GM23338 (cell line): ENCODE measurements around the gene TSC22D3. TPM values are rescaled to one million over a fixed set of nuclear protein-coding genes. Genes with fewer than 3 reads are reported as not detected.

Experiments used
- ATAC-seq: fragments of 200-7000 bp; cut with Tn5 transposase; 3 replicates; pipeline ENCODE4 v1.9.1; 2020
- DNase-seq: peaks from one replicate; pipeline ENCODE4 v3.0.0-alpha.2; 2015; ENCODE audit warnings: low spot score
- H2AFZ ChIP-seq: fragments of 200-600 bp; sonication (generic); 2 replicates; pipeline ENCODE4 v1.8.0; 2016; ENCODE audit warnings: antibody characterized with exemption, mild to moderate bottlenecking, moderate library complexity
- H3F3A ChIP-seq: fragments of 200-600 bp; sonication (generic); replicated peaks from 2 replicates; pipeline ENCODE4 v1.8.0; 2017; ENCODE audit warnings: antibody characterized with exemption, mixed run types, low read depth
- H3K27ac ChIP-seq: fragments of 200-600 bp; sonication (generic); 2 replicates; pipeline ENCODE4 v1.6.1; 2016; ENCODE audit warnings: low read depth
- H3K27me3 ChIP-seq: fragments of 200-600 bp; sonication (generic); 2 replicates; pipeline ENCODE4 v1.8.0; 2016; ENCODE audit warnings: mild to moderate bottlenecking, mixed run types, moderate library complexity; ENCODE audit not compliant: insufficient read depth
- H3K36me3 ChIP-seq: fragments of 200-600 bp; sonication (generic); 2 replicates; pipeline ENCODE4 v1.8.0; 2016; ENCODE audit warnings: mild to moderate bottlenecking; ENCODE audit not compliant: insufficient read depth
- H3K4me1 ChIP-seq: fragments of 200-600 bp; sonication (generic); 2 replicates; pipeline ENCODE4 v1.8.0; 2016; ENCODE audit warnings: mild to moderate bottlenecking, moderate library complexity; ENCODE audit not compliant: insufficient read depth
- H3K4me2 ChIP-seq: fragments of 200-600 bp; sonication (generic); 2 replicates; pipeline ENCODE4 v1.7.1; 2017; ENCODE audit warnings: mixed run types
- H3K4me3 ChIP-seq: fragments of 200-600 bp; sonication (generic); 2 replicates; pipeline ENCODE4 v1.6.1; 2016; ENCODE audit warnings: mixed run types
- H3K79me2 ChIP-seq: fragments of 200-600 bp; sonication (generic); replicated peaks from 2 replicates; pipeline ENCODE4 v1.8.0; 2017; ENCODE audit warnings: mild to moderate bottlenecking; ENCODE audit not compliant: insufficient read depth
- H3K9me2 ChIP-seq: fragments of 200-600 bp; sonication (generic); 2 replicates; pipeline ENCODE4 v1.8.0; 2017; ENCODE audit not compliant: insufficient read depth
- H4K20me1 ChIP-seq: fragments of 200-600 bp; sonication (generic); replicated peaks from 2 replicates; pipeline ENCODE4 v1.8.0; 2017; ENCODE audit warnings: mild to moderate bottlenecking; ENCODE audit not compliant: insufficient read depth
- H3K27ac Mint-ChIP-seq: 2 replicates; pipeline ENCODE4 v1.8.0; 2020; ENCODE audit warnings: inconsistent platforms, mild to moderate bottlenecking, moderate library complexity, mixed read lengths
- H3K27me3 Mint-ChIP-seq: 3 replicates; pipeline ENCODE4 v1.8.0; 2022; ENCODE audit warnings: low read depth, mild to moderate bottlenecking, moderate library complexity, mixed read lengths, inconsistent platforms; ENCODE audit not compliant: insufficient read depth, poor library complexity
- H3K36me3 Mint-ChIP-seq: 3 replicates; pipeline ENCODE4 v1.8.0; 2021; ENCODE audit warnings: low read depth, mild to moderate bottlenecking, inconsistent platforms, moderate library complexity, mixed read lengths
- H3K4me1 Mint-ChIP-seq: 3 replicates; pipeline ENCODE4 v1.8.0; 2020; ENCODE audit warnings: mild to moderate bottlenecking, inconsistent platforms, mixed read lengths
- H3K4me3 Mint-ChIP-seq: 3 replicates; pipeline ENCODE4 v1.8.0; 2021; ENCODE audit warnings: moderate library complexity, mild to moderate bottlenecking, inconsistent platforms, mixed read lengths
- H3K9me3 Mint-ChIP-seq: 3 replicates; pipeline ENCODE4 v1.8.0; 2020; ENCODE audit warnings: moderate library complexity, mild to moderate bottlenecking, inconsistent platforms, mixed read lengths
- CREB1 ChIP-seq: fragments of 250-450 bp; sonication (Bioruptor Pico); IDR thresholded peaks from 2 replicates; pipeline ENCODE4 v1.5.0; 2020; ENCODE audit warnings: low read depth, mild to moderate bottlenecking, moderate library complexity
- CTCF ChIP-seq, 2 experiments: fragments of 200-600 bp in 1 of 2; sonication (generic) in 1 of 2; conservative IDR thresholded peaks; 2 replicates each; pipeline versions ENCODE4 v1.5.1 to v1.6.1; 2016 to 2017; ENCODE audit warnings: antibody characterized with exemption in 2 of 2, low read depth in 2 of 2, mild to moderate bottlenecking in 2 of 2, moderate library complexity in 1 of 2
- ETS1 ChIP-seq: IDR thresholded peaks from 2 replicates; pipeline ENCODE4 v1.6.1; 2016; ENCODE audit warnings: antibody characterized with exemption
- EZH2 ChIP-seq: fragments of 200-600 bp; sonication (generic); IDR thresholded peaks from one replicate; pipeline ENCODE4 v1.8.0; 2017; ENCODE audit warnings: antibody characterized with exemption, mild to moderate bottlenecking, low read depth; ENCODE audit not compliant: unreplicated experiment
- EZH2phosphoT487 ChIP-seq: fragments of 200-600 bp; sonication (generic); IDR thresholded peaks from one replicate; pipeline ENCODE4 v1.8.1; 2018; ENCODE audit warnings: antibody characterized with exemption; ENCODE audit not compliant: unreplicated experiment
- JUNB ChIP-seq: IDR thresholded peaks from one replicate; pipeline ENCODE4 v1.6.1; 2016; ENCODE audit warnings: antibody characterized with exemption; ENCODE audit not compliant: unreplicated experiment
- NANOG ChIP-seq: IDR thresholded peaks from 2 replicates; pipeline ENCODE4 v1.6.1; 2016; ENCODE audit warnings: antibody characterized with exemption, borderline replicate concordance
- POLR2AphosphoS5 ChIP-seq: IDR thresholded peaks from 2 replicates; pipeline ENCODE4 v1.6.1; 2016; ENCODE audit warnings: antibody characterized with exemption, low read depth
- REST ChIP-seq: IDR thresholded peaks from one replicate; pipeline ENCODE4 v1.6.1; 2018; ENCODE audit warnings: antibody characterized with exemption; ENCODE audit not compliant: unreplicated experiment
- STAT1 ChIP-seq: IDR thresholded peaks from one replicate; pipeline ENCODE4 v1.6.1; 2016; ENCODE audit warnings: antibody characterized with exemption; ENCODE audit not compliant: unreplicated experiment
- ZNF114 ChIP-seq: fragments of 250-450 bp; sonication (Bioruptor Pico); IDR thresholded peaks from 2 replicates; pipeline ENCODE4 v1.5.0; 2020; ENCODE audit warnings: mild to moderate bottlenecking, moderate library complexity
- ZNF331 ChIP-seq: fragments of 250-450 bp; sonication (Bioruptor Pico); IDR thresholded peaks from 2 replicates; pipeline ENCODE4 v1.5.0; 2020; ENCODE audit warnings: low read depth, mild to moderate bottlenecking, moderate library complexity
- ZNF462 ChIP-seq: fragments of 250-450 bp; sonication (Bioruptor Pico); IDR thresholded peaks from 2 replicates; pipeline ENCODE4 v1.5.0; 2020; ENCODE audit warnings: mild to moderate bottlenecking, moderate library complexity
- polyA plus RNA-seq: library from polyadenylated mRNA; unstranded; fragments of >200 nt; fragmentation: Nextera tagmentation; extraction: Ambion mirVana; gene quantifications from 2 replicates; pipeline ENCODE4 v1.2.1, GENCODE V29; 2016
- total RNA-seq: library from RNA; depleted of rRNA; stranded (reverse); fragments of >200 nt; shearing (Covaris generic); gene quantifications from 2 replicates; pipeline ENCODE4 v1.2.3, GENCODE V29; 2014

The TSC22D3 gene
- total and polyA plus RNA-seq, 2 experiments from 2014 or later, result 12.6 to 20.0 TPM

- H2AFZ ChIP-seq, result no peak overlapping the region
- no peak overlapping the region for H3K4me3 ChIP-seq
- H3K9me3 Mint-ChIP-seq, result no peaks in the 10 kb centered on the region
- H4K20me1 ChIP-seq, result no peaks in the 10 kb centered on the region
- peaks cover 13% of the 10 kb centered on the region; the same call in 1 of the 2 replicates for H3K4me1 ChIP-seq
- ATAC-seq (no peak), DNase-seq (no peak)
- H3F3A ChIP-seq, result no peaks in the 10 kb centered on the region
- H3K36me3 Mint-ChIP-seq, result no peaks in the 10 kb centered on the region
- H3K4me2 ChIP-seq, result no peak overlapping the region
- peaks cover 25% of the 10 kb centered on the region for H3K4me1 Mint-ChIP-seq
- H3K79me2 ChIP-seq, result no peaks in the 10 kb centered on the region
- H3K27me3 ChIP-seq, result no peaks in the 10 kb centered on the region
- no peaks in the 10 kb centered on the region for H3K9me2 ChIP-seq
- H3K4me3 Mint-ChIP-seq, result no peak overlapping the region
- H3K27ac Mint-ChIP-seq, result no peak overlapping the region
- no peak for TF ChIP-seq NANOG
- TF ChIP-seq CTCF (conservative IDR thresholded peaks at IDR 0.05; ENCODE audit: low read depth in 2 of 2), result no peak
- TF ChIP-seq ZNF462 (CRISPR knock-in tag), result no peak
- TF ChIP-seq POLR2AphosphoS5, result no peak
- TF ChIP-seq ZNF114, result no peak
- no peak for TF ChIP-seq CREB1 (CRISPR knock-in tag)
- no peak for TF ChIP-seq JUNB
- no peak for TF ChIP-seq STAT1
- no peak for TF ChIP-seq EZH2phosphoT487
- TF ChIP-seq EZH2, result no peak
- no peak for TF ChIP-seq ETS1
- TF ChIP-seq REST, result no peak
- TF ChIP-seq ZNF331 (CRISPR knock-in tag), result no peak
- H3K36me3 ChIP-seq, result no peaks in the 10 kb centered on the region
- H3K27ac ChIP-seq, result no peak overlapping the region
- peaks cover 9% of the 10 kb centered on the region for H3K27me3 Mint-ChIP-seq
Measured at GRCh38 chrX:107752714-107753113, 22.9 kb downstream of the TSC22D3 start.
